Bronchial epithelial cell (primary cell): ENCODE results near the gene MATN1. TPM values are rescaled to one million over a fixed set of nuclear protein-coding genes. Genes with fewer than 3 reads are reported as not detected.

ENCODE experiments used
- DNase-seq: peaks from one replicate; pipeline ENCODE4 v3.0.0-alpha.2; 2010; ENCODE audit warnings: low read depth
- FAIRE-seq: peaks from 2 replicates; lab custom pipeline; 2011; peaks lifted over from hg19 to GRCh38; lab: Jason Lieb, UNC
- H3K27me3 ChIP-seq: 2 replicates; pipeline ENCODE4 v1.5.1; 2011; ENCODE audit warnings: low read length; ENCODE audit not compliant: control insufficient read depth, insufficient read depth
- H3K36me3 ChIP-seq: 2 replicates; pipeline ENCODE4 v1.5.1; 2011; ENCODE audit warnings: low read length; ENCODE audit not compliant: control insufficient read depth, insufficient read depth
- H3K4me3 ChIP-seq: 2 replicates; pipeline ENCODE4 v1.5.1; 2011; ENCODE audit warnings: mild to moderate bottlenecking, low read depth, low read length, control low read depth
- CTCF ChIP-seq: IDR thresholded peaks from 2 replicates; pipeline ENCODE4 v1.5.1; 2011; ENCODE audit warnings: mild to moderate bottlenecking, moderate library complexity, low read length, control low read depth, inconsistent platforms; ENCODE audit not compliant: insufficient read depth, severe bottlenecking
- total RNA-seq: library from RNA; depleted of rRNA; stranded (reverse); fragments of >200 nt; gene quantifications from 2 replicates; pipeline ENCODE4 v1.2.1, GENCODE V29; 2014

The MATN1 gene
- total RNA-seq, 1 donor from 2014 or later, result not detected

GRCh38 chr1:30699762-30700161 is 23.6 kb downstream of the MATN1 start:
- DNase-seq, result no peak
- FAIRE-seq, result no peak
- TF ChIP-seq CTCF, result no peak
- no peak overlapping the region for H3K4me3 ChIP-seq
- H3K36me3 ChIP-seq, result no peaks in the 10 kb centered on the region
- H3K27me3 ChIP-seq, result no peaks in the 10 kb centered on the region

GRCh38 chr1:30698401-30698981 is 24.9 kb downstream of the MATN1 start:
- no peaks in the 10 kb centered on the region for H3K27me3 ChIP-seq
- DNase-seq, result no peak
- no peak for TF ChIP-seq CTCF

GRCh38 chr1:30697571-30698376 is 25.6 kb downstream of the MATN1 start:
- Histone ChIP-seq H3K36me3 (no peaks in the 10 kb centered on the region), H3K27me3 (no peaks in the 10 kb centered on the region)

More at GRCh38 chr1:30698401-30698981, 24.9 kb downstream of the MATN1 start:
- H3K4me3 ChIP-seq, result no peak overlapping the region
- no peaks in the 10 kb centered on the region for H3K36me3 ChIP-seq
- FAIRE-seq, result no peak

GRCh38 chr1:30696831-30697230 is 26.6 kb downstream of the MATN1 start:
- Histone ChIP-seq H3K36me3 (no peaks in the 10 kb centered on the region), H3K4me3 (no peak overlapping the region), H3K27me3 (no peaks in the 10 kb centered on the region)
- DNase-seq (no peak), FAIRE-seq (no peak)
- TF ChIP-seq CTCF, result no peak

More at GRCh38 chr1:30697571-30698376, 25.6 kb downstream of the MATN1 start:
- peak; percentile 30 for TF ChIP-seq CTCF
- DNase-seq, result peak; percentile 60
- FAIRE-seq, result no peak
- no peak overlapping the region for H3K4me3 ChIP-seq

- no peaks in the 10 kb centered on the region for H3K36me3 ChIP-seq
- FAIRE-seq (no peak), DNase-seq (no peak)
- TF ChIP-seq CTCF, result no peak
- H3K27me3 ChIP-seq, result no peaks in the 10 kb centered on the region
- no peak overlapping the region for H3K4me3 ChIP-seq
Measured at GRCh38 chr1:30695439-30695841, 27.9 kb downstream of the MATN1 start.
